ENCODE results near the gene ATF7IP. TPM values are rescaled to one million over a fixed set of nuclear protein-coding genes. Genes with fewer than 3 reads are reported as not detected.

Gene ATF7IP
- total RNA-seq, 1 donor from 2014 or later: 153 TPM

GRCh38 chr12:14410177-14410576, 44.7 kb downstream of the ATF7IP start:
- Mint-ChIP-seq H3K27me3 (ENCODE audit: unreplicated experiment) (no peaks in the 10 kb centered on the region), H3K4me1 (ENCODE audit: unreplicated experiment) (peaks cover 15% of the 10 kb centered on the region), H3K4me3 (ENCODE audit: unreplicated experiment) (no peak overlapping the region), H3K9me3 (ENCODE audit: unreplicated experiment) (no peaks in the 10 kb centered on the region), H3K36me3 (ENCODE audit: low read depth, unreplicated experiment) (no peaks in the 10 kb centered on the region), H3K27ac (ENCODE audit: unreplicated experiment) (no peak overlapping the region)
- DNase-seq (ENCODE audit: low spot score): no peak
- no peak for TF ChIP-seq CTCF (IDR thresholded peaks at IDR 0.05; ENCODE audit: unreplicated experiment)

- H3K36me3 Mint-ChIP-seq (ENCODE audit: low read depth, unreplicated experiment): no peaks in the 10 kb centered on the region
- DNase-seq (ENCODE audit: low spot score): no peak
- no peaks in the 10 kb centered on the region for H3K27me3 Mint-ChIP-seq (ENCODE audit: unreplicated experiment)
- H3K4me3 Mint-ChIP-seq (ENCODE audit: unreplicated experiment): no peak overlapping the region
- H3K9me3 Mint-ChIP-seq (ENCODE audit: unreplicated experiment): no peaks in the 10 kb centered on the region
- no peak overlapping the region for H3K27ac Mint-ChIP-seq (ENCODE audit: unreplicated experiment)
- TF ChIP-seq CTCF (IDR thresholded peaks at IDR 0.05; ENCODE audit: unreplicated experiment): no peak
- H3K4me1 Mint-ChIP-seq (ENCODE audit: unreplicated experiment): peaks cover 18% of the 10 kb centered on the region
Measured at GRCh38 chr12:14410841-14411569, 45.5 kb downstream of the ATF7IP start.

GRCh38 chr12:14416658-14417057, 51.2 kb downstream of the ATF7IP start:
- Mint-ChIP-seq H3K4me3 (ENCODE audit: unreplicated experiment) (peak overlapping the region; percentile 61), H3K27ac (ENCODE audit: unreplicated experiment) (peak overlapping the region; percentile 97), H3K9me3 (ENCODE audit: unreplicated experiment) (no peaks in the 10 kb centered on the region), H3K4me1 (ENCODE audit: unreplicated experiment) (peaks cover 44% of the 10 kb centered on the region), H3K27me3 (ENCODE audit: unreplicated experiment) (peaks cover 2% of the 10 kb centered on the region), H3K36me3 (ENCODE audit: low read depth, unreplicated experiment) (peaks cover 2% of the 10 kb centered on the region)
- no peak for TF ChIP-seq CTCF (IDR thresholded peaks at IDR 0.05; ENCODE audit: unreplicated experiment)
- peak; percentile 41 for DNase-seq (ENCODE audit: low spot score)

GRCh38 chr12:14417715-14418114, 52.2 kb downstream of the ATF7IP start:
- peak; percentile 73 for DNase-seq (ENCODE audit: low spot score)
- no peak for TF ChIP-seq CTCF (IDR thresholded peaks at IDR 0.05; ENCODE audit: unreplicated experiment)
- H3K27me3 Mint-ChIP-seq (ENCODE audit: unreplicated experiment): peaks cover 2% of the 10 kb centered on the region
- peak overlapping the region; percentile 83 for H3K4me3 Mint-ChIP-seq (ENCODE audit: unreplicated experiment)
- peaks cover 49% of the 10 kb centered on the region for H3K4me1 Mint-ChIP-seq (ENCODE audit: unreplicated experiment)
- H3K9me3 Mint-ChIP-seq (ENCODE audit: unreplicated experiment): no peaks in the 10 kb centered on the region
- H3K36me3 Mint-ChIP-seq (ENCODE audit: low read depth, unreplicated experiment): peaks cover 12% of the 10 kb centered on the region
- H3K27ac Mint-ChIP-seq (ENCODE audit: unreplicated experiment): peak overlapping the region; percentile 99

- H3K9me3 Mint-ChIP-seq (ENCODE audit: unreplicated experiment): no peaks in the 10 kb centered on the region
- H3K27me3 Mint-ChIP-seq (ENCODE audit: unreplicated experiment): peaks cover 2% of the 10 kb centered on the region
- no peak for DNase-seq (ENCODE audit: low spot score)
- H3K4me3 Mint-ChIP-seq (ENCODE audit: unreplicated experiment): peak overlapping the region; percentile 63
- peaks cover 49% of the 10 kb centered on the region for H3K4me1 Mint-ChIP-seq (ENCODE audit: unreplicated experiment)
- peaks cover 17% of the 10 kb centered on the region for H3K36me3 Mint-ChIP-seq (ENCODE audit: low read depth, unreplicated experiment)
- TF ChIP-seq CTCF (IDR thresholded peaks at IDR 0.05; ENCODE audit: unreplicated experiment): peak; percentile 40
- H3K27ac Mint-ChIP-seq (ENCODE audit: unreplicated experiment): peak overlapping the region; percentile 79
Measured at GRCh38 chr12:14418451-14418890, 53.0 kb downstream of the ATF7IP start.
